Measurements from ENCODE around the gene TCERG1L. TPM values are rescaled to one million over a fixed set of nuclear protein-coding genes. Genes with fewer than 3 reads are reported as not detected.

The TCERG1L gene
- total RNA-seq, 2 experiments from 2014 or later, result not detected

GRCh38 chr10:131202990-131203389 is 108.5 kb downstream of the TCERG1L start:
- DNase-seq, result no peak
- TF ChIP-seq CTCF (IDR thresholded peaks at IDR 0.05), result no peak
- CTCF ChIA-PET, result no interaction called here
- H3K36me3 Mint-ChIP-seq (ENCODE audit: low read depth), result no peaks in the 10 kb centered on the region
- H3K4me1 Mint-ChIP-seq (ENCODE audit: low read depth), result no peaks in the 10 kb centered on the region
- H3K9me3 Mint-ChIP-seq, result peaks cover 1% of the 10 kb centered on the region
- H3K4me3 Mint-ChIP-seq, result no peak overlapping the region
- intact Hi-C loops (cut with micrococcal nuclease), result no loop called here
- H3K27me3 Mint-ChIP-seq, result peaks cover 3% of the 10 kb centered on the region
- no peak overlapping the region for H3K27ac Mint-ChIP-seq
- no peak for ATAC-seq
- POLR2A ChIA-PET, result no interaction called here

GRCh38 chr10:131201741-131202515 is 109.6 kb downstream of the TCERG1L start:
- Mint-ChIP-seq H3K27ac (no peak overlapping the region), H3K4me1 (ENCODE audit: low read depth) (no peaks in the 10 kb centered on the region), H3K4me3 (no peak overlapping the region), H3K9me3 (peaks cover 1% of the 10 kb centered on the region), H3K27me3 (peaks cover 3% of the 10 kb centered on the region), H3K36me3 (ENCODE audit: low read depth) (no peaks in the 10 kb centered on the region)
- DNase-seq (no peak), ATAC-seq (no peak)
- POLR2A ChIA-PET, result no interaction called here
- TF ChIP-seq CTCF (IDR thresholded peaks at IDR 0.05), result no peak
- intact Hi-C loops (cut with micrococcal nuclease), result no loop called here
- CTCF ChIA-PET, result no interaction called here

GRCh38 chr10:131200856-131201470 is 110.6 kb downstream of the TCERG1L start:
- DNase-seq, result no peak

GRCh38 chr10:131199646-131200045 is 111.9 kb downstream of the TCERG1L start:
- POLR2A ChIA-PET, result no interaction called here
- no peak overlapping the region for H3K27ac Mint-ChIP-seq

More at GRCh38 chr10:131200856-131201470, 110.6 kb downstream of the TCERG1L start:
- Mint-ChIP-seq H3K36me3 (ENCODE audit: low read depth) (no peaks in the 10 kb centered on the region), H3K4me1 (ENCODE audit: low read depth) (no peaks in the 10 kb centered on the region), H3K27ac (no peak overlapping the region), H3K9me3 (peaks cover 1% of the 10 kb centered on the region), H3K4me3 (no peak overlapping the region), H3K27me3 (peaks cover 3% of the 10 kb centered on the region)
- TF ChIP-seq CTCF (IDR thresholded peaks at IDR 0.05), result no peak
- intact Hi-C loops (cut with micrococcal nuclease), result no loop called here
- ChIA-PET POLR2A (no interaction called here), CTCF (no interaction called here)
- no peak for ATAC-seq

More at GRCh38 chr10:131199646-131200045, 111.9 kb downstream of the TCERG1L start:
- CTCF ChIA-PET, result no interaction called here
- H3K9me3 Mint-ChIP-seq, result peaks cover 1% of the 10 kb centered on the region
- DNase-seq (no peak), ATAC-seq (no peak)
- TF ChIP-seq CTCF (IDR thresholded peaks at IDR 0.05), result no peak
- H3K27me3 Mint-ChIP-seq, result peaks cover 3% of the 10 kb centered on the region
- no peak overlapping the region for H3K4me3 Mint-ChIP-seq
- no peaks in the 10 kb centered on the region for H3K36me3 Mint-ChIP-seq (ENCODE audit: low read depth)
- H3K4me1 Mint-ChIP-seq (ENCODE audit: low read depth), result no peaks in the 10 kb centered on the region
- intact Hi-C loops (cut with micrococcal nuclease), result no loop called here
